SU-DHL-6 (cell line): ENCODE measurements around the gene KLF17.

ENCODE experiments used
- H2AFZ ChIP-seq: fragments of 200-600 bp; sonication (generic); 2 replicates; pipeline ENCODE4 v1.6.1; 2014; ENCODE audit warnings: low read depth, mild to moderate bottlenecking, moderate library complexity, mixed read lengths, antibody characterized with exemption, low read length; ENCODE audit not compliant: severe bottlenecking
- H3F3A ChIP-seq: fragments of 200-600 bp; shearing (Covaris generic); 2 replicates; pipeline ENCODE4 v1.6.0; 2016; ENCODE audit warnings: antibody characterized with exemption, mild to moderate bottlenecking; ENCODE audit not compliant: insufficient read depth
- H3K27ac ChIP-seq: fragments of 200-600 bp; sonication (generic); 2 replicates; pipeline ENCODE4 v1.5.1; 2016; ENCODE audit warnings: low read depth, mild to moderate bottlenecking, low read length, moderate library complexity, mixed read lengths
- H3K27me3 ChIP-seq: fragments of 200-600 bp; sonication (generic), shearing (Covaris generic); 2 replicates; pipeline ENCODE4 v1.6.0; 2014; ENCODE audit warnings: mild to moderate bottlenecking, low read length
- H3K36me3 ChIP-seq: fragments of 200-600 bp; sonication (generic); 2 replicates; pipeline ENCODE4 v1.6.1; 2014; ENCODE audit warnings: mild to moderate bottlenecking, low read length, mixed read lengths
- H3K4me2 ChIP-seq: fragments of 300-600, 200-600 bp; shearing (Covaris generic), sonication (generic); 2 replicates; pipeline ENCODE4 v1.6.0; 2014; ENCODE audit warnings: low read length, low read depth, mild to moderate bottlenecking; ENCODE audit not compliant: poor library complexity, severe bottlenecking
- H3K4me3 ChIP-seq: fragments of 200-600 bp; sonication (generic); 2 replicates; pipeline ENCODE4 v1.5.1; 2014; ENCODE audit warnings: antibody characterized with exemption, low read length, mild to moderate bottlenecking, mixed read lengths; ENCODE audit not compliant: insufficient read depth, poor library complexity, severe bottlenecking
- H3K79me2 ChIP-seq: fragments of 200-600 bp; sonication (generic); 2 replicates; pipeline ENCODE4 v1.6.1; 2014; ENCODE audit warnings: mild to moderate bottlenecking, low read length, moderate library complexity; ENCODE audit not compliant: insufficient read depth
- H3K9ac ChIP-seq: fragments of 200-600 bp; sonication (generic); 2 replicates; pipeline ENCODE4 v1.7.0; 2014; ENCODE audit warnings: mild to moderate bottlenecking, low read length
- H3K9me2 ChIP-seq: fragments of 200-600 bp; sonication (generic); replicated peaks from 2 replicates; pipeline ENCODE4 v1.6.1; 2014; ENCODE audit warnings: low read length; ENCODE audit not compliant: insufficient read depth
- H3K9me3 ChIP-seq: fragments of 200-600 bp; sonication (generic); 2 replicates; pipeline ENCODE4 v1.6.1; 2014; ENCODE audit warnings: low read length, mixed read lengths; ENCODE audit not compliant: insufficient read depth
- H4K20me1 ChIP-seq: fragments of 200-600 bp; sonication (generic); 2 replicates; pipeline ENCODE4 v1.6.1; 2014; ENCODE audit warnings: low read depth, mild to moderate bottlenecking, antibody characterized with exemption, low read length, moderate library complexity, mixed read lengths
- EZH2phosphoT487 ChIP-seq: fragments of 200-600 bp; sonication (generic), shearing (Covaris generic); conservative IDR thresholded peaks from 2 replicates; pipeline ENCODE4 v1.6.1; 2018; ENCODE audit warnings: mild to moderate bottlenecking, antibody characterized with exemption, low read length, moderate library complexity, mixed read lengths
- TF ChIP-seq, protein P1 (sequence below): fragments of 200-600 bp; sonication (generic); IDR thresholded peaks from one replicate; pipeline ENCODE4 v1.5.1; 2017; ENCODE audit warnings: antibody characterized with exemption, mild to moderate bottlenecking, low read length, moderate library complexity; ENCODE audit not compliant: insufficient read depth, poor library complexity, severe bottlenecking

KLF17 gene

DNA sequence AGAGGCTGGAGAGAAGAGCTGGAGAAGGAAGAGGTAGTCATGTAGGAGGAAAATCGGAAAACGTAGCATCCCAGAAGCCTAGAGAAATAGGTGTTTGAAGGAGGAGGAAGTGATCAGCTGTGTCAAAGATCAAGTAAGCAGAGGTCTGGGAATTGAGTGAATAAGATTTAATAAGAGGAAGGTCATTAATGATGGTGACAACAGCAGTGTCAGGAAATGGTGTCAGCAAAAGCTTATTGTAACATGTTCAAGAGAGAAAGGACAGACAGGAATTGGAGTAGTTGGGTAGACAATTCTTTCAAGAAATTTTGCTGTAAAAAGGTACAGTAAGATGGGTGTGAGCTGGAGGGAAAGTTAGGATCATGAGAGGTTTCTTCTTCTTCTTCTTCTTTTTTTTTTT, 45.8 kb upstream of the KLF17 start:
- H3K9me2 ChIP-seq = no peaks in the 10 kb centered on the region
- H3K27ac ChIP-seq = no peak overlapping the region
- H4K20me1 ChIP-seq = no peaks in the 10 kb centered on the region
- H3K9me3 ChIP-seq = no peaks in the 10 kb centered on the region
- H3K27me3 ChIP-seq = no peaks in the 10 kb centered on the region
- no peak for TF ChIP-seq EZH2phosphoT487
- H3F3A ChIP-seq = no peaks in the 10 kb centered on the region
- H3K4me3 ChIP-seq = no peak overlapping the region
- no peak overlapping the region for H2AFZ ChIP-seq
- H3K36me3 ChIP-seq = no peaks in the 10 kb centered on the region
- H3K4me2 ChIP-seq = no peak overlapping the region
- no peak overlapping the region for H3K9ac ChIP-seq
- H3K79me2 ChIP-seq = no peaks in the 10 kb centered on the region

DNA sequence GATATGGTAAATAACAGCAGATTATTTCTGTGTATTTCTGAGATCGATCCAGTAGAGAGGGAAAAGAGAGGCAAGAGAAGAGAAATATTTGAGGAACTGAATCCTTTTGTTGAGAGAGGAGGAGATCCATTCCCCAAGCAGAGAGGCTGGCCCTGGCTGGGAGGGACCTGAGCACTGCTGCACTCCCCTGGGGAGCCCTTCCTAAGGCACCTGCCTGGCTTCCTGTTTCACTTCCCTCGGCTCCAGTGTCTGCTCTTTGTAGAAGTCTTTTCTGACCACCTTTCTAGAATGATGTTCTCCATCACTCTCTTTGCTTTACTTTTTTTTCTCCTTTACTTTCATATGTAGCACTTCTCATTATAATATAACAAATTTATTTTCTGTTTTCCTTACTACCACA, 45.1 kb upstream of the KLF17 start:
- H3K27me3 ChIP-seq = no peaks in the 10 kb centered on the region
- H3K9me2 ChIP-seq = no peaks in the 10 kb centered on the region
- H3K9ac ChIP-seq = no peak overlapping the region
- H4K20me1 ChIP-seq = no peaks in the 10 kb centered on the region
- no peaks in the 10 kb centered on the region for H3K79me2 ChIP-seq
- no peaks in the 10 kb centered on the region for H3F3A ChIP-seq
- no peaks in the 10 kb centered on the region for H3K9me3 ChIP-seq
- no peak overlapping the region for H3K27ac ChIP-seq
- H2AFZ ChIP-seq = no peak overlapping the region
- no peak overlapping the region for H3K4me3 ChIP-seq
- no peak for TF ChIP-seq EZH2phosphoT487
- TF ChIP-seq, protein P1, sequence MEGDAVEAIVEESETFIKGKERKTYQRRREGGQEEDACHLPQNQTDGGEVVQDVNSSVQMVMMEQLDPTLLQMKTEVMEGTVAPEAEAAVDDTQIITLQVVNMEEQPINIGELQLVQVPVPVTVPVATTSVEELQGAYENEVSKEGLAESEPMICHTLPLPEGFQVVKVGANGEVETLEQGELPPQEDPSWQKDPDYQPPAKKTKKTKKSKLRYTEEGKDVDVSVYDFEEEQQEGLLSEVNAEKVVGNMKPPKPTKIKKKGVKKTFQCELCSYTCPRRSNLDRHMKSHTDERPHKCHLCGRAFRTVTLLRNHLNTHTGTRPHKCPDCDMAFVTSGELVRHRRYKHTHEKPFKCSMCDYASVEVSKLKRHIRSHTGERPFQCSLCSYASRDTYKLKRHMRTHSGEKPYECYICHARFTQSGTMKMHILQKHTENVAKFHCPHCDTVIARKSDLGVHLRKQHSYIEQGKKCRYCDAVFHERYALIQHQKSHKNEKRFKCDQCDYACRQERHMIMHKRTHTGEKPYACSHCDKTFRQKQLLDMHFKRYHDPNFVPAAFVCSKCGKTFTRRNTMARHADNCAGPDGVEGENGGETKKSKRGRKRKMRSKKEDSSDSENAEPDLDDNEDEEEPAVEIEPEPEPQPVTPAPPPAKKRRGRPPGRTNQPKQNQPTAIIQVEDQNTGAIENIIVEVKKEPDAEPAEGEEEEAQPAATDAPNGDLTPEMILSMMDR = no peak
- H3K4me2 ChIP-seq = no peak overlapping the region
- no peaks in the 10 kb centered on the region for H3K36me3 ChIP-seq

DNA sequence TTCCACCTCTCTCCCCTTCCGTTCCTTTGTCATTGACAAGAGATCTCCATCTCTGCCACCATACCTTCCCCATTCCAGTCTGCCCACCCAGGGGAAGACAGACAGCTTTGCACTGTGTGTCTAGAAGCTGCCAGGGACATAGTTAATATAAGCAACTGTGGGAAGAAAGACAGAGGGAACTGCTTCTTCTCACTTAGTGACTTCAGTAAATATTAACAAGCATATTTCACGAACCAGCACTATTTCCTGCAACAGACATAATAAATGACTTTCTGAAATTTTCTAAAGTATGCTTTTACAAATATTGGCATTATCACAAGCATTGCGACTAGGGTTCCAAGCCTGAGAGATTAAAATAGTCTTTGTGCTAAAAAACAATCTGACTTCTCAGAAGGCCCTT, 44.2 kb upstream of the KLF17 start:
- Histone ChIP-seq H4K20me1 (no peaks in the 10 kb centered on the region), H3K27me3 (no peaks in the 10 kb centered on the region), H3K9ac (no peak overlapping the region), H3K9me3 (no peaks in the 10 kb centered on the region), H2AFZ (no peak overlapping the region), H3K36me3 (no peaks in the 10 kb centered on the region), H3F3A (no peaks in the 10 kb centered on the region), H3K4me3 (no peak overlapping the region), H3K4me2 (no peak overlapping the region), H3K9me2 (no peaks in the 10 kb centered on the region), H3K27ac (no peak overlapping the region), H3K79me2 (no peaks in the 10 kb centered on the region)
- TF ChIP-seq EZH2phosphoT487 = no peak
- TF ChIP-seq, protein P1 = no peak

DNA sequence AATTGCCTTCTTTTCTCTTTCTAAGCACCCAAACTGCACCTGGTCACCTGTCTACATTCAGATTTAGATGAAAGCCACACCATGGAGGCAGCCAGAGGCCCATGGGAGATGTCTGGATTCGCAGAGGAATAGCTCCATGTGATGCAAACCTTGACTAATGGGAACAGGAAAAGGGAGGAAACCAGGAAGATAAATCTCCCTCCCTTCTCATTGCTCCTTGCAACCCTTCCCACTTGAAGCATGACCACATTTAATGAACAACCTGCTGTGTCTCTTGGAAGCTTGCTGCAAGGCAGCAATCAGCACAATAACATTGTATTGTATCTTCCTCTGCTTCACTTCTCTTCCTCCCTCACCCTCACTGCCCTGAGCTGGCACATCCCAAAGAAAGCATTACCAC, 42.6 kb upstream of the KLF17 start:
- Histone ChIP-seq H3K27ac (no peak overlapping the region), H2AFZ (no peak overlapping the region), H3K9me2 (no peaks in the 10 kb centered on the region)

More for the DNA sequence above, 42.6 kb upstream of the KLF17 start:
- no peaks in the 10 kb centered on the region for H3K79me2 ChIP-seq
- no peak overlapping the region for H3K4me2 ChIP-seq
- no peak overlapping the region for H3K9ac ChIP-seq
- TF ChIP-seq EZH2phosphoT487 = no peak
- TF ChIP-seq, protein P1 = no peak
- H3K27me3 ChIP-seq = no peaks in the 10 kb centered on the region
- H3K4me3 ChIP-seq = no peak overlapping the region
- no peaks in the 10 kb centered on the region for H3K9me3 ChIP-seq
- no peaks in the 10 kb centered on the region for H4K20me1 ChIP-seq
- H3F3A ChIP-seq = no peaks in the 10 kb centered on the region
- no peaks in the 10 kb centered on the region for H3K36me3 ChIP-seq
